Activated CD4-positive, alpha-beta T cell treated with anti-CD3 and anti-CD28 coated beads, Interleukin-2, amount 50 U/mL, for 48 hours (primary cell): ENCODE measurements around the gene IFNA10.
"Not testable (repeated sequence)": the region's sequence is repeated elsewhere in the genome, so short reads cannot be mapped to it uniquely, and the experiment has no call there.

Experiments
- DNase-seq, 2 experiments: peaks; one replicate each; pipeline ENCODE4 v3.0.0-alpha.2; 2020

Gene IFNA10

GRCh38 chr9:21187487-21187886, 19.5 kb downstream of the IFNA10 start, which contains the start of gene IFNA4:
TSS of gene IFNA4 (minus strand) at chr9:21187587. CDS start at chr9:21187531, 56 bp downstream.
- not testable (repeated sequence) for DNase-seq

GRCh38 chr9:21182810-21183736, 23.9 kb downstream of the IFNA10 start:
- DNase-seq = peak in 1 of 2 experiments; percentile 19

GRCh38 chr9:21174671-21175070, 32.3 kb downstream of the IFNA10 start:
- no peak for DNase-seq

DNA sequence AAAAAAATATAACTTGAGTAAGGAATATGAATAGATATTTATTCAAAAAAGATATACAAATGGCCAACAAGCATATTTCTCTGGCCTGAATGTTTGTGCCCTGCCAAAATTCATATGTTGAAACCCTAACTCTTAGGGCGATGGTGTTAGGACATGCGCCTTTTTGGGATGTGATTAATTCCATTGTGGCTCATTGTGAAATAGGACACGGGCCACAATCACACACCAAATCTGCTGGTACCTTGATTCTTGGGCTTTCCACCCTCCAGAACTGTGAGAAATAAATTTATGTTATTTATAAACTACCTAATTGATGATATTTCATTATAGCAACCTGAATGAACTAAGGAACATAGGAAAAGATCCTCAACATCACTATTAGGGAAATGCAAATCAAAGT, 34.8 kb downstream of the IFNA10 start:
- DNase-seq = no peak

- no peak for DNase-seq
These were observed 35.6 kb downstream of the IFNA10 start for GRCh38 chr9:21171351-21171750.

GRCh38 chr9:21166560-21166959, 40.4 kb downstream of the IFNA10 start, which contains the start of gene IFNA21:
TSS of gene IFNA21 (minus strand) at chr9:21166660. CDS start at chr9:21166612, 48 bp downstream.
- DNase-seq = not testable (repeated sequence)

DNA sequence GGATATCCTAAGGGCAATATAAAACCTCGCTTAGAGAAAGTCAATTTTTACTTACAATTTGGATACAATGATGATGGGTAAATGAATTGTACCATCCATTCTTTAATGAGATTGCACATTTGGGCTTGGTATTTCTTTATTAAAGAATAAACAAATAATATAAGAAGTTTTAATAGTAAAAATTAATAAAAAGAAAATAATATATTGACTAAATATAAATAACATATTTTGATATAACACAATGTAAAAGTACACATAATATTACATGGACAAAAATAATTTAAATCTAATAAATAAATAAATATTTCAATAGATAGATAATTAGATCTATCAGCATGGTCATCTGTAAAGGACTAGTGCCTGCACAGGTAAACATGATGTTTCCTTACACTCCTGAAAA, 41.4 kb downstream of the IFNA10 start:
- no peak for DNase-seq

- DNase-seq = peak in 1 of 2 experiments; percentile 10
These were observed 46.8 kb downstream of the IFNA10 start for GRCh38 chr9:21160178-21160577.
